HTERT RPE-1 (cell line): ENCODE data around the gene AGBL1.
"Not testable (repeated sequence)": the region's sequence is repeated elsewhere in the genome, so short reads cannot be mapped to it uniquely, and the experiment has no call there.

Experiments used
- in situ Hi-C: fragments of 300-500 bp; cut with MboI; formaldehyde crosslinking; loops from 4 replicates; pipeline ENCODE4 v1.14.3; 2020; ENCODE audit warnings: low sequenced_read_pairs

Gene AGBL1

GRCh38 chr15:86491118-86491517, 411.4 kb downstream of the AGBL1 start:
- in situ Hi-C loops: no loop called here

- in situ Hi-C loops: no loop called here
These were observed 414.2 kb downstream of the AGBL1 start for GRCh38 chr15:86493884-86494283.

- in situ Hi-C loops: no loop called here
These were observed 414.8 kb downstream of the AGBL1 start for GRCh38 chr15:86494475-86494874.

GRCh38 chr15:86502301-86502700, 422.6 kb downstream of the AGBL1 start:
- in situ Hi-C loops: no loop called here

- in situ Hi-C loops: no loop called here
These were observed 426.3 kb downstream of the AGBL1 start for GRCh38 chr15:86505951-86506350.

GRCh38 chr15:86506401-86506800, 426.7 kb downstream of the AGBL1 start:
- in situ Hi-C loops: no loop called here

GRCh38 chr15:86515625-86516024, 436.0 kb downstream of the AGBL1 start:
- in situ Hi-C loops: no loop called here

GRCh38 chr15:86522721-86523120, 443.1 kb downstream of the AGBL1 start:
- in situ Hi-C loops: no loop called here

GRCh38 chr15:86526938-86527690, 447.4 kb downstream of the AGBL1 start:
- in situ Hi-C loops: no loop called here

- in situ Hi-C loops: not testable (repeated sequence)
These were observed 448.4 kb downstream of the AGBL1 start for GRCh38 chr15:86528094-86528493.

GRCh38 chr15:86538141-86538540, 458.5 kb downstream of the AGBL1 start:
- in situ Hi-C loops: no loop called here

GRCh38 chr15:86540840-86541467, 461.3 kb downstream of the AGBL1 start:
- in situ Hi-C loops: no loop called here

GRCh38 chr15:86541540-86541939, 461.9 kb downstream of the AGBL1 start:
- in situ Hi-C loops: no loop called here

- in situ Hi-C loops: no loop called here
These were observed 470.4 kb downstream of the AGBL1 start for GRCh38 chr15:86550075-86550474.

GRCh38 chr15:86553108-86553507, 473.4 kb downstream of the AGBL1 start:
- in situ Hi-C loops: no loop called here

GRCh38 chr15:86555098-86555497, 475.4 kb downstream of the AGBL1 start:
- in situ Hi-C loops: no loop called here

GRCh38 chr15:86555939-86556338, 476.3 kb downstream of the AGBL1 start:
- in situ Hi-C loops: no loop called here

GRCh38 chr15:86556396-86557017, 476.8 kb downstream of the AGBL1 start:
- in situ Hi-C loops: no loop called here

GRCh38 chr15:86557018-86557550, 477.4 kb downstream of the AGBL1 start:
- in situ Hi-C loops: no loop called here

- in situ Hi-C loops: no loop called here
These were observed 478.6 kb downstream of the AGBL1 start for GRCh38 chr15:86558252-86558651.

- in situ Hi-C loops: no loop called here
These were observed 479.0 kb downstream of the AGBL1 start for GRCh38 chr15:86558686-86559085.

GRCh38 chr15:86568378-86568777, 488.7 kb downstream of the AGBL1 start:
- in situ Hi-C loops: no loop called here
